ENCODE measurements around the gene NECAB2.

NECAB2 gene

GRCh38 chr16:84014570-84015327 is 46.7 kb downstream of the NECAB2 start:
- H3K4me1 ChIP-seq, result peaks cover 2% of the 10 kb centered on the region
- H2AFZ ChIP-seq, result no peak overlapping the region
- H3K4me2 ChIP-seq (ENCODE audit: low read length), result no peak overlapping the region
- TF ChIP-seq CTCF (IDR thresholded peaks at IDR 0.05), result no peak
- no peak overlapping the region for H3K4me3 ChIP-seq (ENCODE audit: low read depth, low read length)
- H3K27ac ChIP-seq, result no peak overlapping the region
- no peaks in the 10 kb centered on the region for H3K36me3 ChIP-seq (ENCODE audit: control insufficient read depth, insufficient read depth, low read length)
- no peaks in the 10 kb centered on the region for H3K9me3 ChIP-seq (ENCODE audit: control insufficient read depth, low read length)
- no peaks in the 10 kb centered on the region for H3K27me3 ChIP-seq (ENCODE audit: control insufficient read depth, insufficient read depth, low read length)
- no peaks in the 10 kb centered on the region for H3K79me2 ChIP-seq
- no peak overlapping the region for H3K9ac ChIP-seq

DNA sequence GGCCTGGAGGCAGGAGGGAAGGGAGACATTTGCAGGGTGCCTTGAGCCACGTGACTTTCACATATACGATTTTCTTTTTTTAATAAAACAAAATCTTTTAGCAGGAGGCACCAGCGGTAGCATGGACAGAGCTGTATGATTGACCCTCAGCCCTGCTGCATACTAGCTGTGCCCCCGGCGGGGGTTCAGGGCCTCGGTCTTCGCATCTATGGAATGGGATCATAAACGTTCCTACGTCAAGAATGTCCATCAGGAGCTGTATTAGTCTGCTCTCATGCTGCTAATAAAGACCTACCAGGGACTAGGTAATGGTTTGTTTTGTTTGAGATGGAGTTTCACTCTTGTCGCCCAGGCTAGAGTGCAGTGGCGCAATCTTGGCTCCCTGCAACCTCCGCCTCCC is 47.4 kb downstream of the NECAB2 start:
- Histone ChIP-seq H3K9ac (no peak overlapping the region), H2AFZ (no peak overlapping the region), H3K4me1 (peaks cover 2% of the 10 kb centered on the region), H3K4me2 (ENCODE audit: low read length) (no peak overlapping the region), H3K36me3 (ENCODE audit: control insufficient read depth, insufficient read depth, low read length) (no peaks in the 10 kb centered on the region), H3K79me2 (no peaks in the 10 kb centered on the region), H3K9me3 (ENCODE audit: control insufficient read depth, low read length) (no peaks in the 10 kb centered on the region), H3K4me3 (ENCODE audit: low read depth, low read length) (no peak overlapping the region), H3K27ac (no peak overlapping the region), H3K27me3 (ENCODE audit: control insufficient read depth, insufficient read depth, low read length) (no peaks in the 10 kb centered on the region)
- no peak for TF ChIP-seq CTCF (IDR thresholded peaks at IDR 0.05)

GRCh38 chr16:84016477-84016876 is 48.4 kb downstream of the NECAB2 start:
- H3K36me3 ChIP-seq (ENCODE audit: control insufficient read depth, insufficient read depth, low read length), result no peaks in the 10 kb centered on the region
- no peaks in the 10 kb centered on the region for H3K79me2 ChIP-seq
- no peak overlapping the region for H2AFZ ChIP-seq
- H3K9ac ChIP-seq, result no peak overlapping the region
- H3K27ac ChIP-seq, result no peak overlapping the region
- H3K9me3 ChIP-seq (ENCODE audit: control insufficient read depth, low read length), result no peaks in the 10 kb centered on the region
- peaks cover 2% of the 10 kb centered on the region for H3K4me1 ChIP-seq
- no peak overlapping the region for H3K4me2 ChIP-seq (ENCODE audit: low read length)
- no peak for TF ChIP-seq CTCF (IDR thresholded peaks at IDR 0.05)
- no peak overlapping the region for H3K4me3 ChIP-seq (ENCODE audit: low read depth, low read length)
- H3K27me3 ChIP-seq (ENCODE audit: control insufficient read depth, insufficient read depth, low read length), result no peaks in the 10 kb centered on the region

DNA sequence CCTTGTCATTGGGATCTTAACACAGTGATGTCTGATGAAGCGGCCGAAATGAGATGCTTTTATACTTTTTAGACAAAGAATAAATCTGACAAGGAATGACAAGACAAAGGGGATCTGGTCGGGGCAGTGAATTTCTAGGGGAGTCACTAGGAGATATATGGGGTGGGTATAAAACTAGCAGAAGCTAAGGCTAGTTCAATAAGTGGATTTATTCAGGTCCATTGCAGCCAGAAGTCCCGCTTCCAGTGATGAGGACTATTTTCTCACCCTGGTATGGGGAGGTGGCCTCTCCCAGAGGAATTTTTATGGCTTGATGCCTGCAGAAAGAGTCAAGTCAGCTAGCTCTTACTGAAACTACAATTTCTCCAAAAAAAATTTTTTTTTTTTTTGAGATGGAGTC is 50.7 kb downstream of the NECAB2 start:
- no peaks in the 10 kb centered on the region for H3K36me3 ChIP-seq (ENCODE audit: control insufficient read depth, insufficient read depth, low read length)
- H3K4me3 ChIP-seq (ENCODE audit: low read depth, low read length), result no peak overlapping the region
- no peaks in the 10 kb centered on the region for H3K9me3 ChIP-seq (ENCODE audit: control insufficient read depth, low read length)
- no peak overlapping the region for H3K9ac ChIP-seq
- peaks cover 2% of the 10 kb centered on the region for H3K4me1 ChIP-seq
- no peaks in the 10 kb centered on the region for H3K27me3 ChIP-seq (ENCODE audit: control insufficient read depth, insufficient read depth, low read length)
- TF ChIP-seq CTCF (IDR thresholded peaks at IDR 0.05), result no peak
- no peaks in the 10 kb centered on the region for H3K79me2 ChIP-seq
- no peak overlapping the region for H2AFZ ChIP-seq
- H3K27ac ChIP-seq, result no peak overlapping the region
- H3K4me2 ChIP-seq (ENCODE audit: low read length), result no peak overlapping the region

DNA sequence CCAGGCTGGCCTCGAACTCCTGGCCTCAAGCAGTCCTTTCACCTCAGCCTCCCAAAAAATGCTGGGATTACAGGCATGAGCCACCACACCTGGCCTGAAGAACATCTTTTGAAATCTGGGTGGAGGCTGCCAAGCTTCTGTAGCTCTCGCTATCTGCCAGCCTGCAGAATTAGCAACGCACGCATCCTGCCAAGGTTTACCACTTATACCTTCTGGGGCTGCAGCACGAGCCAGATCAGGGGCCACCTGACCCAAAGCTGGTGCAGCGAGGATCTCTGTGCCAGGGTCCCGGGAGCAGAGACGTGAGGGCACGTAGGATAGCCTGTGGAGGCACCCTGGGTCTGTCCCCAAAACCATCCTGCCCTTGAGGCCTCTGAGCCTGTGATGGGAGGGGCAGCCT is 52.3 kb downstream of the NECAB2 start:
- Histone ChIP-seq H3K27ac (no peak overlapping the region), H2AFZ (no peak overlapping the region), H3K79me2 (no peaks in the 10 kb centered on the region), H3K27me3 (ENCODE audit: control insufficient read depth, insufficient read depth, low read length) (no peaks in the 10 kb centered on the region), H3K4me3 (ENCODE audit: low read depth, low read length) (no peak overlapping the region), H3K9me3 (ENCODE audit: control insufficient read depth, low read length) (no peaks in the 10 kb centered on the region), H3K4me2 (ENCODE audit: low read length) (no peak overlapping the region), H3K4me1 (no peaks in the 10 kb centered on the region), H3K36me3 (ENCODE audit: control insufficient read depth, insufficient read depth, low read length) (no peaks in the 10 kb centered on the region), H3K9ac (no peak overlapping the region)
- no peak for TF ChIP-seq CTCF (IDR thresholded peaks at IDR 0.05)

Measured in parathyroid adenoma (tissue), 2 donors.